Ishikawa (cell line): ENCODE measurements around the gene NNAT.

Source experiments
- CEBPB ChIP-seq: IDR thresholded peaks from 2 replicates; pipeline ENCODE4 v1.6.1; 2012
- CREB1 ChIP-seq: IDR thresholded peaks from 2 replicates; pipeline ENCODE4 v1.6.1; 2012; ENCODE audit warnings: low read depth
- EGR1 ChIP-seq: IDR thresholded peaks from 2 replicates; pipeline ENCODE4 v1.6.1; 2012
- EP300 ChIP-seq: IDR thresholded peaks from 2 replicates; pipeline ENCODE4 v1.6.1; 2012; ENCODE audit warnings: borderline replicate concordance
- FOXM1 ChIP-seq: IDR thresholded peaks from 2 replicates; pipeline ENCODE4 v1.6.1; 2012; ENCODE audit warnings: low read depth, borderline replicate concordance
- NFIC ChIP-seq: IDR thresholded peaks from 2 replicates; pipeline ENCODE4 v1.6.1; 2012
- RAD21 ChIP-seq: IDR thresholded peaks from 2 replicates; pipeline ENCODE4 v1.6.1; 2012; ENCODE audit warnings: low read depth
- TAF1 ChIP-seq: IDR thresholded peaks from 2 replicates; pipeline ENCODE4 v1.6.1; 2012; ENCODE audit warnings: low read depth, mild to moderate bottlenecking
- TCF12 ChIP-seq: IDR thresholded peaks from 2 replicates; pipeline ENCODE4 v1.6.1; 2012; ENCODE audit warnings: low read depth
- TEAD4 ChIP-seq: IDR thresholded peaks from 2 replicates; pipeline ENCODE4 v1.6.1; 2012
- YY1 ChIP-seq: IDR thresholded peaks from 2 replicates; pipeline ENCODE4 v1.6.1; 2012; ENCODE audit warnings: low read depth
- ZBTB7A ChIP-seq: IDR thresholded peaks from 2 replicates; pipeline ENCODE4 v1.6.1; 2012; ENCODE audit warnings: low read depth
- TF ChIP-seq, protein P1 (sequence below): IDR thresholded peaks from 2 replicates; pipeline ENCODE4 v1.6.1; 2012; ENCODE audit warnings: low read depth, mild to moderate bottlenecking
- TF ChIP-seq, protein P2 (sequence below): IDR thresholded peaks from 2 replicates; pipeline ENCODE4 v1.6.1; 2012
- TF ChIP-seq, protein P3 (sequence below): IDR thresholded peaks from 2 replicates; pipeline ENCODE4 v1.6.1; 2012

Gene NNAT

DNA sequence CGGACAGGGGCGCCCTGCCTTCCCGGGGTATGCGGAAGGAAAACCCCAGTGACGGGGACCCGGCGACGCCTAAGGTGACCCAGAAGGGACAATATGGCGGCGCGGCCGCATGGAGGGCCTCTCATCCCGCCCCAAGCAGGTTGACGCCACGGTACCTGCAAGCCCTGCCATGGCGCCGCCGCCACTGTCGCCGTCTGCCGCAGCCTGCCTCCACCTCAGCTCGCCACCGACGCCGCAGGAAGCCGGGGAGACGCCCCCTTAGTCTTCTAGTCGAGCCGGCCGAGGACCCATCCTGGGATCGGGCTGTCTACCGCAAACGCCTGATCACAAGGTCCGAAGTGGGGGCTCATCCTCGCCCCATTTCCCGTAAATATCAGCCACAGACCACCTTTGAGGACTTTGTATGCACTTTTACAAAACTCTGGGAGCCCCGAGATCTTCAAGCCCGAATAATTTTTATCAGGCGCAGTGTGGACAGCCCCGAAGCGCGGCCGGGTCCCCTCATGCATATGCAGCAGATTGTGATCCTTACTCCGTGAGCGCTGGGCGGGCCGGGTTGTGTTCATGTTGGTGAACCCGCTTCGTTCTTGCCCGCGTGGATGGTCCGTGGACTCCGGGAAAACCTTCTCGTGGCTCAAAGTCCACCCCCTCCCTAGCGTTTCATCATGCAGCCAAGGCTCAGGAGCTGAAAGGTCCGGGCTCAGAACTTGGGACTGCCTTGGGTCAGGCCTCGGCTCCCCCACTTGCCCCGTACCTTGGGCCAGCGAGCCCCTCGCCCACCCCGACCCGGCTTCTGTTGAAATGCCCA lies 6.8 kb downstream of the NNAT start, which contains the start of gene BLCAP:
Gene BLCAP, minus strand, starts transcription at position 239 of the 808 bp plus-strand sequence. CDS start 8,702 bp downstream, outside the sequence.
- peak; percentile 46; the same call in 1 of the 2 replicates for TF ChIP-seq EGR1
- TF ChIP-seq FOXM1 = no peak
- no peak for TF ChIP-seq CEBPB
- TF ChIP-seq, protein P1, sequence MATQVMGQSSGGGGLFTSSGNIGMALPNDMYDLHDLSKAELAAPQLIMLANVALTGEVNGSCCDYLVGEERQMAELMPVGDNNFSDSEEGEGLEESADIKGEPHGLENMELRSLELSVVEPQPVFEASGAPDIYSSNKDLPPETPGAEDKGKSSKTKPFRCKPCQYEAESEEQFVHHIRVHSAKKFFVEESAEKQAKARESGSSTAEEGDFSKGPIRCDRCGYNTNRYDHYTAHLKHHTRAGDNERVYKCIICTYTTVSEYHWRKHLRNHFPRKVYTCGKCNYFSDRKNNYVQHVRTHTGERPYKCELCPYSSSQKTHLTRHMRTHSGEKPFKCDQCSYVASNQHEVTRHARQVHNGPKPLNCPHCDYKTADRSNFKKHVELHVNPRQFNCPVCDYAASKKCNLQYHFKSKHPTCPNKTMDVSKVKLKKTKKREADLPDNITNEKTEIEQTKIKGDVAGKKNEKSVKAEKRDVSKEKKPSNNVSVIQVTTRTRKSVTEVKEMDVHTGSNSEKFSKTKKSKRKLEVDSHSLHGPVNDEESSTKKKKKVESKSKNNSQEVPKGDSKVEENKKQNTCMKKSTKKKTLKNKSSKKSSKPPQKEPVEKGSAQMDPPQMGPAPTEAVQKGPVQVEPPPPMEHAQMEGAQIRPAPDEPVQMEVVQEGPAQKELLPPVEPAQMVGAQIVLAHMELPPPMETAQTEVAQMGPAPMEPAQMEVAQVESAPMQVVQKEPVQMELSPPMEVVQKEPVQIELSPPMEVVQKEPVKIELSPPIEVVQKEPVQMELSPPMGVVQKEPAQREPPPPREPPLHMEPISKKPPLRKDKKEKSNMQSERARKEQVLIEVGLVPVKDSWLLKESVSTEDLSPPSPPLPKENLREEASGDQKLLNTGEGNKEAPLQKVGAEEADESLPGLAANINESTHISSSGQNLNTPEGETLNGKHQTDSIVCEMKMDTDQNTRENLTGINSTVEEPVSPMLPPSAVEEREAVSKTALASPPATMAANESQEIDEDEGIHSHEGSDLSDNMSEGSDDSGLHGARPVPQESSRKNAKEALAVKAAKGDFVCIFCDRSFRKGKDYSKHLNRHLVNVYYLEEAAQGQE = no peak; the same call in 1 of the 2 replicates
- peak; percentile 45; the same call in 1 of the 2 replicates for TF ChIP-seq CREB1
- peak; percentile 54; the same call in 1 of the 2 replicates for TF ChIP-seq ZBTB7A
- peak; percentile 93 for TF ChIP-seq TAF1
- TF ChIP-seq, protein P2, sequence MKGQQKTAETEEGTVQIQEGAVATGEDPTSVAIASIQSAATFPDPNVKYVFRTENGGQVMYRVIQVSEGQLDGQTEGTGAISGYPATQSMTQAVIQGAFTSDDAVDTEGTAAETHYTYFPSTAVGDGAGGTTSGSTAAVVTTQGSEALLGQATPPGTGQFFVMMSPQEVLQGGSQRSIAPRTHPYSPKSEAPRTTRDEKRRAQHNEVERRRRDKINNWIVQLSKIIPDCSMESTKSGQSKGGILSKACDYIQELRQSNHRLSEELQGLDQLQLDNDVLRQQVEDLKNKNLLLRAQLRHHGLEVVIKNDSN = no peak
- peak; percentile 35; the same call in 1 of the 2 replicates for TF ChIP-seq TEAD4
- no peak for TF ChIP-seq NFIC
- TF ChIP-seq TCF12 = 0 out of 2 replicates have a peak, but pooled peaks have one; percentile 45
- TF ChIP-seq EP300 = no peak; the same call in 1 of the 2 replicates
- TF ChIP-seq RAD21 = no peak
- TF ChIP-seq, protein P3, sequence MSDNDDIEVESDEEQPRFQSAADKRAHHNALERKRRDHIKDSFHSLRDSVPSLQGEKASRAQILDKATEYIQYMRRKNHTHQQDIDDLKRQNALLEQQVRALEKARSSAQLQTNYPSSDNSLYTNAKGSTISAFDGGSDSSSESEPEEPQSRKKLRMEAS = peak; percentile 69
- TF ChIP-seq YY1 = peak; percentile 90

DNA sequence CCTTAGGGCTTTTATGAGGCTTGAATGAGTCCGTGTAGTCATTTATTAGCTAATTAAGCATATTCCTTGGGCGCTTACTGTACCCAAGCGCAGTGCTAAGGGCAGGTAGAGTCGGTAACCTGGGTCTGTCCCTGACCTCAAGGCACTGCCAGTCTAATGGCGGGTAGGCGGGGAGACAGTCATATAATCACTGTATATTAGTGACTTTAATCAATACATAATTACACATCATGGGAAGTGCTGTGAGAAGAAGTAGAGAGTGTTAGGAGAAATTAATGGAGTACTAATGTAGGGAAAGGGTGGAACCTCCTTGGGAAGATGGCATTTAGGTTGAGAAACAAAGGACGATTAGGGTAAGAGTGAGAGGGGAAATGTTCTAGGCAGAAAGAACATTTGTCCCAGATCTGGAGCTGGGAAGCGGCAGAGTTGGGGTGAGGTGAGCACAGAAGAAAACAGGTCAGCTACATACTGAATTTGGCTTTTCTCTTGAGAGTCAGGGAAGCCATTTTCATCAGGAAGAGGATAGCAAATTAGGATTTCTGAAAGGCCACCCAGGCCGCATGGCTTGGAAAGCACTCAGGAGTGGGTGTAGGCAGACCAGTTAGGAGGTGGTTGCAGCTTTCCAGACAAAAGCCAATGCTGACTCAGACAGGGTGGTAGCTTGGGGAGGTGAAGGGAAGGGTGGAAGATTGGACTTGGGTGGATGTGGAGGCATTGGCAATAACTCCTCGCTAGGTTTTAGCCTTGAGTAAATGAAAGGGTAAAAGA lies 7.6 kb downstream of the NNAT start:
- TF ChIP-seq EP300 = no peak
- TF ChIP-seq TAF1 = no peak
- TF ChIP-seq YY1 = no peak
- TF ChIP-seq TEAD4 = no peak
- TF ChIP-seq RAD21 = no peak
- no peak for TF ChIP-seq ZBTB7A
- TF ChIP-seq, protein P1 = no peak

DNA sequence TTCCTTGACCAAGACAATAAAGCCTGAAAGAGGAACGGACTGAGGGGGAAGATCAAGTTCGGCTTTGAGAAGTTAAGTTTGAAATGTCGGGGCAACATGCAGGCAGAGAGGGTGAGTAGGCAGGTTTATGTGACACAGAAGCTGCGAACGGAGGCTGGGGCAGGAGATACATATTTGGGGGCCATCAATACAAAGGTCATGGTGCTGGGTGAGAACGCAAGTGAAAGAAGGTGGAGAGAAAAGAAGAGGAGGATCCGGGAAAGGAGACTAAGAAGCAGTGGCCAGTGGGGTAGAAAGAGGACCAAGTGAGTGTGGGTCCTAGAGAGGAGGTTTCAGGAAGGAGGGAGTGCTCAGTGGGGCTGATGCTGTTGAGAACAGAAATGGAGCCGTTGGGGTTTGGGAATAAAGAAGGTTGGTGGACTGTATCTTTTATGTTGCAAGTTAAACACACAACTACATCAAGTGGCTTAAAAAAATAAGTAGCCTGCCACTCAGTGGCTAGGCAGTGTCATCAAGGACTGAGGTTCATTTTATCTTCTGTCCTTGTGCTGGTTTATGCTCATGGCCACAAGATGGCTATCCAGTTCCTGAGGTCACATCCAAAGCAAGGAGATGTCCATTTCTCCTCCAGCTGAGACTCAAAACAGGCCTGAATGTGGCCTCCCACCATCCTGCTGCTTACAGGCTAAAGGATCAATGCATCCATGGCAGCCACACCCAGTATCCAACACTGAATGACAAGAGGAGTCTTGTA lies 8.3 kb downstream of the NNAT start:
- TF ChIP-seq TEAD4 = no peak

DNA sequence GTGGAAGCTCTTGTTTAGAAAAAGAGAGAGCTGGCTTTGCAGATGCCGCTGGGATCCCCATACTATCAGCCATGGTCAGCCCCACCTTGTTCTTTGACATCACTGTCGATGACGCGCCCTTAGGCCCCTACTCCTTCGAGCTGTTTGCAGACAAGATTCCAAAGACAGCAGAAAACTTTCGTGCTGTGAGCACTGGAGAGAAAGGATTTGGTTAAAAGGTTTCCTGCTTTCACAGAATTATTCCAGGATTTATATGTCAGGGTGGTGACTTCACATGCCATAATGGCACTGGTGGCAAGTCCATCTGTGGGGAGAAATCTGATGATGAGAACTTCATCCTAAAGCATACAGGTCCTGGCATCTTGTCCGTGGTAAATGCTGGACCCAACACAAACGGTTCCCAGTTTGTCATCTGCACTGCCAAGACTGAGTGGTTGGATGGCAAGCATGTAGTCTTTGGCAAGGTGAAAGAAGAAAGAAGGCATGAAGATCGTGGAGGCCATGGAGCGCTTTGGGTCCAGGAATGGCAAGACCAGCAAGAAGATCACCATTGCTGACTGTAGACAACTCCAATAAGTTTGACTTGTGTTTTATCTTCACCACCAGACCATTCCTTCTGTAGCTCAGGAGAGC lies 9.0 kb downstream of the NNAT start:
- no peak for TF ChIP-seq CREB1
- TF ChIP-seq EGR1 = no peak
- TF ChIP-seq EP300 = no peak
- TF ChIP-seq ZBTB7A = no peak
- TF ChIP-seq, protein P3 = no peak
- TF ChIP-seq, protein P2 = no peak
- TF ChIP-seq TAF1 = no peak
- TF ChIP-seq, protein P1 = no peak
- TF ChIP-seq YY1 = no peak
- TF ChIP-seq CEBPB = no peak
- TF ChIP-seq RAD21 = no peak
- no peak for TF ChIP-seq NFIC
- no peak for TF ChIP-seq TEAD4
- TF ChIP-seq FOXM1 = no peak
